Panc1 (cell line): ENCODE data around the gene UBE2G2. TPM values are rescaled to one million over a fixed set of nuclear protein-coding genes. Genes with fewer than 3 reads are reported as not detected.

Experiments
- ATAC-seq: fragments of 200-7000 bp; cut with Tn5 transposase; 2 replicates; pipeline ENCODE4 v1.9.1; 2020; ENCODE audit warnings: mild to moderate bottlenecking, moderate library complexity
- BruUV-seq: library from RNA; stranded (reverse); fragments of 400-500 nt; replicated peaks from 2 replicates; lab custom pipeline; 2021; lab: Mats Ljungman, UMichigan
- CTCF ChIA-PET: fragments of 300-600 bp; sonication (Branson Sonifier 250); formaldehyde crosslinking; loops from one replicate; lab custom pipeline; 2022; ENCODE audit warnings: antibody characterized with exemption; lab: Charles Lee
- POLR2A ChIA-PET: fragments of 300-600 bp; sonication (Branson Sonifier 250); formaldehyde crosslinking; loops from one replicate; lab custom pipeline; 2022; ENCODE audit warnings: antibody characterized with exemption; lab: Charles Lee
- DNase-seq: peaks from one replicate; pipeline ENCODE4 v3.0.0-alpha.2; 2010; ENCODE audit warnings: low read depth, low spot score
- H3K27ac ChIP-seq: 2 replicates; pipeline ENCODE4 v1.5.1; 2011; ENCODE audit warnings: mild to moderate bottlenecking, low read length, inconsistent platforms
- H3K27me3 ChIP-seq: fragments of 200-500 bp; sonication (Bioruptor generic); 2 replicates; pipeline ENCODE4 v1.6.0; 2014; ENCODE audit warnings: low read length, inconsistent platforms; ENCODE audit not compliant: control insufficient read depth, insufficient read depth
- H3K36me3 ChIP-seq: fragments of 200-500 bp; sonication (Bioruptor generic); 2 replicates; pipeline ENCODE4 v1.5.1; 2014; ENCODE audit warnings: inconsistent platforms, mild to moderate bottlenecking, low read length, moderate library complexity; ENCODE audit not compliant: control insufficient read depth, insufficient read depth
- H3K4me1 ChIP-seq: 2 replicates; pipeline ENCODE4 v1.5.1; 2011; ENCODE audit warnings: inconsistent platforms, mild to moderate bottlenecking, low read length, moderate library complexity; ENCODE audit not compliant: control insufficient read depth, insufficient read depth
- H3K4me3 ChIP-seq, 2 experiments: 2 replicates each; pipeline ENCODE4 v1.5.1; 2011 to 2012; ENCODE audit warnings: low read depth in 2 of 2, low read length in 2 of 2, mild to moderate bottlenecking in 2 of 2, inconsistent platforms in 1 of 2, moderate library complexity in 1 of 2
- H3K9me3 ChIP-seq: fragments of 200-500 bp; sonication (Bioruptor generic); 2 replicates; pipeline ENCODE4 v1.5.1; 2014; ENCODE audit warnings: low read depth, mild to moderate bottlenecking, inconsistent platforms, low read length, moderate library complexity; ENCODE audit not compliant: control insufficient read depth, insufficient read depth
- POLR2AphosphoS5 ChIP-seq: IDR thresholded peaks from 2 replicates; pipeline ENCODE4 v1.6.1; 2012; ENCODE audit warnings: mild to moderate bottlenecking, low read depth, low read length, moderate library complexity
- SIN3A ChIP-seq: IDR thresholded peaks from 2 replicates; pipeline ENCODE4 v1.6.1; 2012; ENCODE audit warnings: low read depth, mild to moderate bottlenecking, low read length, moderate library complexity, borderline replicate concordance; ENCODE audit not compliant: insufficient read depth
- TCF7L2 ChIP-seq: IDR thresholded peaks from 2 replicates; pipeline ENCODE4 v1.6.1; 2011; ENCODE audit warnings: mild to moderate bottlenecking, low read depth, low read length, inconsistent platforms
- in situ Hi-C: cut with HindIII; loops from 2 replicates; pipeline ENCODE4 v1.10.0; 2016; ENCODE audit warnings: low sequenced_read_pairs, low pct_unique_long_range_greater_than_20kb
- intact Hi-C: fragments of 100-400 bp; cut with micrococcal nuclease; formaldehyde crosslinking; loops from one replicate; pipeline ENCODE4 v1.10.0; 2022; ENCODE audit not compliant: unreplicated experiment
- total RNA-seq: library from RNA; stranded (reverse); gene quantifications from one replicate; pipeline ENCODE4 v1.2.1, GENCODE V29; 2021; ENCODE audit not compliant: unreplicated experiment
- TF ChIP-seq, protein P1 (sequence below): fragments of 450-650 bp; IDR thresholded peaks from 2 replicates; pipeline ENCODE4 v1.5.1; 2017; ENCODE audit warnings: mild to moderate bottlenecking
- TF ChIP-seq, protein P2 (sequence below), 2 experiments: IDR thresholded peaks; 2 replicates each; pipeline ENCODE4 v1.6.1; 2011 to 2012; ENCODE audit warnings: low read depth in 2 of 2, control low read depth in 1 of 2, low read length in 1 of 2, mild to moderate bottlenecking in 1 of 2, moderate library complexity in 1 of 2; ENCODE audit not compliant: insufficient read depth in 1 of 2

The UBE2G2 gene
- total RNA-seq, 1 experiment from 2014 or later, result 77.4 TPM

DNA sequence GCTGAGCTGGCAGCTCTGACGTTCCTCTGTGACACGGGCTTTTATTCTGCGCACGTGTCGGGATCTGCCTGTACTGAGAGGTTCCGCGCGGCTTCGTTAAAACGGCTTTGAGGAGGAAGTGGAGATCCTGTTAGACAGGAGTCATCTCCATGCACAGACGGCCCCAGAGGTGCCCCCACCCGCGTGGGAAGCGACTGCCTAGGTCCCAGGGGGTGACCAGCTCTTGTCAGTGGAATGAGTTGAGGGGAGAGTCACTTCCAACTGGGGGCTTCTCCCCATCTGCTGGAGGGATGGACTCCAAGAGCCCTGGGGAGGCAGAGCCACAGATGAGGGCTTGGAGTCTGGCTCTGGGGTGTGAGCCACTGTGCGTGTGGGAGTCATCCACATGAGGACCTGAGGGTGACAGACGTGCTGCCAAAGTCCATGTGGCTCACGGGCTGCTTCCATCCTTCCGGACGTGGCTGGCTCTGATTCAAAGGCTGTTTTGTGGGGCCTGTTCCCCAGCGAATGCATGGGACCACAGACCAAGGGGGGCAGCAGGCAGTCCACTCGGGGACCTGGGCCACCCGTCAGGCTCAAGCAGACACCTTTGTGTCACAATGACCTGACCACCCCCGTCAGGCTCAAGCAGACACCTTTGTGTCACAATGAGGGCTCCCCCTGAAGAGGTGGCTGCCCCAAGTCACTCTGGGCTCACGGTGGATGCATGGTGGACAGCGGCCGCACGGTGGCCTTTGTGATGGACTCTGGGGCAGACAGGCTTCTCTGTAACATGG, 45.1 kb upstream of the UBE2G2 start:
- H3K27me3 ChIP-seq, result no peaks in the 10 kb centered on the region
- CTCF ChIA-PET, result no interaction called here
- H3K27ac ChIP-seq, result peak overlapping the region; percentile 68
- ATAC-seq (peak; percentile 57), DNase-seq (no peak)
- peak overlapping the region; percentile 25 to 46; a peak in 3 of 4 replicates for H3K4me3 ChIP-seq
- peaks cover 5% of the 10 kb centered on the region for H3K36me3 ChIP-seq
- peaks cover 15% of the 10 kb centered on the region for H3K4me1 ChIP-seq
- in situ Hi-C loops, result no loop called here
- H3K9me3 ChIP-seq, result no peaks in the 10 kb centered on the region
- POLR2A ChIA-PET, result no interaction called here
- no peak for TF ChIP-seq TCF7L2
- TF ChIP-seq POLR2AphosphoS5, result no peak
- TF ChIP-seq, protein P1, sequence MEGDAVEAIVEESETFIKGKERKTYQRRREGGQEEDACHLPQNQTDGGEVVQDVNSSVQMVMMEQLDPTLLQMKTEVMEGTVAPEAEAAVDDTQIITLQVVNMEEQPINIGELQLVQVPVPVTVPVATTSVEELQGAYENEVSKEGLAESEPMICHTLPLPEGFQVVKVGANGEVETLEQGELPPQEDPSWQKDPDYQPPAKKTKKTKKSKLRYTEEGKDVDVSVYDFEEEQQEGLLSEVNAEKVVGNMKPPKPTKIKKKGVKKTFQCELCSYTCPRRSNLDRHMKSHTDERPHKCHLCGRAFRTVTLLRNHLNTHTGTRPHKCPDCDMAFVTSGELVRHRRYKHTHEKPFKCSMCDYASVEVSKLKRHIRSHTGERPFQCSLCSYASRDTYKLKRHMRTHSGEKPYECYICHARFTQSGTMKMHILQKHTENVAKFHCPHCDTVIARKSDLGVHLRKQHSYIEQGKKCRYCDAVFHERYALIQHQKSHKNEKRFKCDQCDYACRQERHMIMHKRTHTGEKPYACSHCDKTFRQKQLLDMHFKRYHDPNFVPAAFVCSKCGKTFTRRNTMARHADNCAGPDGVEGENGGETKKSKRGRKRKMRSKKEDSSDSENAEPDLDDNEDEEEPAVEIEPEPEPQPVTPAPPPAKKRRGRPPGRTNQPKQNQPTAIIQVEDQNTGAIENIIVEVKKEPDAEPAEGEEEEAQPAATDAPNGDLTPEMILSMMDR, result no peak
- no peak for TF ChIP-seq SIN3A
- TF ChIP-seq, protein P2, sequence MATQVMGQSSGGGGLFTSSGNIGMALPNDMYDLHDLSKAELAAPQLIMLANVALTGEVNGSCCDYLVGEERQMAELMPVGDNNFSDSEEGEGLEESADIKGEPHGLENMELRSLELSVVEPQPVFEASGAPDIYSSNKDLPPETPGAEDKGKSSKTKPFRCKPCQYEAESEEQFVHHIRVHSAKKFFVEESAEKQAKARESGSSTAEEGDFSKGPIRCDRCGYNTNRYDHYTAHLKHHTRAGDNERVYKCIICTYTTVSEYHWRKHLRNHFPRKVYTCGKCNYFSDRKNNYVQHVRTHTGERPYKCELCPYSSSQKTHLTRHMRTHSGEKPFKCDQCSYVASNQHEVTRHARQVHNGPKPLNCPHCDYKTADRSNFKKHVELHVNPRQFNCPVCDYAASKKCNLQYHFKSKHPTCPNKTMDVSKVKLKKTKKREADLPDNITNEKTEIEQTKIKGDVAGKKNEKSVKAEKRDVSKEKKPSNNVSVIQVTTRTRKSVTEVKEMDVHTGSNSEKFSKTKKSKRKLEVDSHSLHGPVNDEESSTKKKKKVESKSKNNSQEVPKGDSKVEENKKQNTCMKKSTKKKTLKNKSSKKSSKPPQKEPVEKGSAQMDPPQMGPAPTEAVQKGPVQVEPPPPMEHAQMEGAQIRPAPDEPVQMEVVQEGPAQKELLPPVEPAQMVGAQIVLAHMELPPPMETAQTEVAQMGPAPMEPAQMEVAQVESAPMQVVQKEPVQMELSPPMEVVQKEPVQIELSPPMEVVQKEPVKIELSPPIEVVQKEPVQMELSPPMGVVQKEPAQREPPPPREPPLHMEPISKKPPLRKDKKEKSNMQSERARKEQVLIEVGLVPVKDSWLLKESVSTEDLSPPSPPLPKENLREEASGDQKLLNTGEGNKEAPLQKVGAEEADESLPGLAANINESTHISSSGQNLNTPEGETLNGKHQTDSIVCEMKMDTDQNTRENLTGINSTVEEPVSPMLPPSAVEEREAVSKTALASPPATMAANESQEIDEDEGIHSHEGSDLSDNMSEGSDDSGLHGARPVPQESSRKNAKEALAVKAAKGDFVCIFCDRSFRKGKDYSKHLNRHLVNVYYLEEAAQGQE (IDR thresholded peaks at IDR 0.05; ENCODE audit: insufficient read depth in 1 of 2, low read depth in 2 of 2, low read length in 1 of 2), result no peak
- no TSS peak for BruUV-seq
- intact Hi-C loops, result no loop called here

DNA sequence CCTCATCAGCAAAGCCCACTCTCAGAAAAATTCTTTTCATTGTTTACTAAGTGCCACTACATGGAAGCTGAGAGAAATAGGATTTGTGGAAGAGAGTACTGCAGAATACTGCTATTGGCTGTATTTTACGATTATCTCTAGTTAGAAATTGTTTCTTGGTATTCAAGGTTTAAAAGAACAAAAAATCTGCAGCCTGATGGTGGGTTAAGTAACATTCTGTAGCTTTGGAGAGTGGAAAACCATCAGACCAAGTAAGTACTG, 44.5 kb upstream of the UBE2G2 start:
- H3K9me3 ChIP-seq, result no peaks in the 10 kb centered on the region
- no TSS peak for BruUV-seq
- ATAC-seq (no peak), DNase-seq (no peak)
- H3K4me1 ChIP-seq, result peaks cover 15% of the 10 kb centered on the region
- ChIA-PET CTCF (no interaction called here), POLR2A (no interaction called here)
- no peaks in the 10 kb centered on the region for H3K27me3 ChIP-seq
- peak overlapping the region; percentile 25 to 46 for H3K4me3 ChIP-seq
- peaks cover 3% of the 10 kb centered on the region for H3K36me3 ChIP-seq
- peak overlapping the region; percentile 68 for H3K27ac ChIP-seq
- intact Hi-C loops (no loop called here), in situ Hi-C loops (no loop called here)
- TF ChIP-seq POLR2AphosphoS5, result 0 out of 2 replicates have a peak, but pooled peaks have one; percentile 15
- TF ChIP-seq, protein P2 (IDR thresholded peaks at IDR 0.05; ENCODE audit: insufficient read depth in 1 of 2, low read depth in 2 of 2, low read length in 1 of 2), result no peak
